ENCODE measurements around the gene LEFTY2. TPM values are rescaled to one million over a fixed set of nuclear protein-coding genes. Genes with fewer than 3 reads are reported as not detected.

LEFTY2 gene
- total and polyA plus RNA-seq, 9 of the 15 experiments (the other 6 are each of a cell fraction or from before 2014, with no cell fraction given): 0.04 to 0.14 TPM; not detected in 7

- TF ChIP-seq ZNF589 (CRISPR knock-in tag; IDR thresholded peaks at IDR 0.05; ENCODE audit: low read depth) (no peak), CTCFL (IDR thresholded peaks at IDR 0.05; ENCODE audit: borderline replicate concordance, insufficient read depth, low read depth, low read length, poor library complexity, severe bottlenecking) (no peak), ZNF785 (CRISPR knock-in tag; IDR thresholded peaks at IDR 0.05) (no peak), MNT (conservative IDR thresholded peaks at IDR 0.05) (peak; percentile 98 to 99), ATF7 (IDR thresholded peaks at IDR 0.05) (peak; percentile 90; the same call in 1 of the 2 replicates), SMAD4 (CRISPR knock-in tag; conservative IDR thresholded peaks at IDR 0.05) (0 out of 2 replicates have a peak, but pooled peaks have one; percentile 15), ZNF57 (CRISPR knock-in tag; IDR thresholded peaks at IDR 0.05) (no peak), ZBTB1 (CRISPR knock-in tag; IDR thresholded peaks at IDR 0.05; ENCODE audit: borderline replicate concordance, low read depth) (no peak), ZNF3 (CRISPR knock-in tag; IDR thresholded peaks at IDR 0.05) (no peak), CBFA2T3 (IDR thresholded peaks at IDR 0.05) (peak; percentile 39), NFE2L1 (tag; IDR thresholded peaks at IDR 0.05; ENCODE audit: borderline replicate concordance, low read depth) (no peak), TRIM24 (IDR thresholded peaks at IDR 0.05) (peak; percentile 41 to 82; a peak in 3 of 4 replicates), MED1 (CRISPR knock-in tag; IDR thresholded peaks at IDR 0.05; ENCODE audit: borderline replicate concordance) (no peak), GATAD2B (IDR thresholded peaks at IDR 0.05; ENCODE audit: borderline replicate concordance) (no peak), NFRKB (IDR thresholded peaks at IDR 0.05; ENCODE audit: low read depth) (0 out of 2 replicates have a peak, but pooled peaks have one; percentile 53), ZNF197 (CRISPR knock-in tag; IDR thresholded peaks at IDR 0.05; ENCODE audit: low read depth) (no peak), ERF (CRISPR knock-in tag; IDR thresholded peaks at IDR 0.05) (peak; percentile 69), MTA1 (IDR thresholded peaks at IDR 0.05; ENCODE audit: borderline replicate concordance) (no peak), RUNX1 (IDR thresholded peaks at IDR 0.05; ENCODE audit: low read depth) (no peak), NR3C1 (CRISPR knock-in tag; IDR thresholded peaks at IDR 0.05) (0 out of 2 replicates have a peak, but pooled peaks have one; percentile 65), KLF10 (CRISPR knock-in tag; IDR thresholded peaks at IDR 0.05) (no peak)
- TF ChIP-seq, protein P1, sequence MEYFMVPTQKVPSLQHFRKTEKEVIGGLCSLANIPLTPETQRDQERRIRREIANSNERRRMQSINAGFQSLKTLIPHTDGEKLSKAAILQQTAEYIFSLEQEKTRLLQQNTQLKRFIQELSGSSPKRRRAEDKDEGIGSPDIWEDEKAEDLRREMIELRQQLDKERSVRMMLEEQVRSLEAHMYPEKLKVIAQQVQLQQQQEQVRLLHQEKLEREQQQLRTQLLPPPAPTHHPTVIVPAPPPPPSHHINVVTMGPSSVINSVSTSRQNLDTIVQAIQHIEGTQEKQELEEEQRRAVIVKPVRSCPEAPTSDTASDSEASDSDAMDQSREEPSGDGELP (CRISPR knock-in tag; IDR thresholded peaks at IDR 0.05; ENCODE audit: borderline replicate concordance): peak; percentile 94
- TF ChIP-seq, protein P2, sequence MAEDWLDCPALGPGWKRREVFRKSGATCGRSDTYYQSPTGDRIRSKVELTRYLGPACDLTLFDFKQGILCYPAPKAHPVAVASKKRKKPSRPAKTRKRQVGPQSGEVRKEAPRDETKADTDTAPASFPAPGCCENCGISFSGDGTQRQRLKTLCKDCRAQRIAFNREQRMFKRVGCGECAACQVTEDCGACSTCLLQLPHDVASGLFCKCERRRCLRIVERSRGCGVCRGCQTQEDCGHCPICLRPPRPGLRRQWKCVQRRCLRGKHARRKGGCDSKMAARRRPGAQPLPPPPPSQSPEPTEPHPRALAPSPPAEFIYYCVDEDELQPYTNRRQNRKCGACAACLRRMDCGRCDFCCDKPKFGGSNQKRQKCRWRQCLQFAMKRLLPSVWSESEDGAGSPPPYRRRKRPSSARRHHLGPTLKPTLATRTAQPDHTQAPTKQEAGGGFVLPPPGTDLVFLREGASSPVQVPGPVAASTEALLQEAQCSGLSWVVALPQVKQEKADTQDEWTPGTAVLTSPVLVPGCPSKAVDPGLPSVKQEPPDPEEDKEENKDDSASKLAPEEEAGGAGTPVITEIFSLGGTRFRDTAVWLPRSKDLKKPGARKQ (CRISPR knock-in tag; IDR thresholded peaks at IDR 0.05): no peak
Observed at GRCh38 chr1:225923692-225924555, 17.1 kb downstream of the LEFTY2 start, which contains the start of gene PYCR2 (continued).
